GM13977 (cell line): Measurements from ENCODE around the gene ACSS1.

Experiments
- DNase-seq: peaks from one replicate; pipeline ENCODE4 v3.0.0; 2012; ENCODE audit warnings: low spot score
- CTCF ChIP-seq: IDR thresholded peaks from 2 replicates; pipeline ENCODE4 v1.5.1; 2012; ENCODE audit warnings: mild to moderate bottlenecking, control low read depth; ENCODE audit not compliant: insufficient read depth; ENCODE audit errors: extremely low read depth, missing control alignments
- in situ Hi-C: fragments of 300-500 bp; cut with MboI; formaldehyde crosslinking; loops from one replicate; pipeline ENCODE4 v1.12.0; 2022; ENCODE audit warnings: low sequenced_read_pairs, low pct_unique_long_range_greater_than_20kb, mixed read lengths, inconsistent platforms; ENCODE audit not compliant: unreplicated experiment

Gene ACSS1

GRCh38 chr20:24964506-24964840 lies 93.5 kb downstream of the ACSS1 start:
- no peak for TF ChIP-seq CTCF
- no peak for DNase-seq
- in situ Hi-C loops = no loop called here

- TF ChIP-seq CTCF = no peak
- no peak for DNase-seq
- in situ Hi-C loops = no loop called here
Measured at GRCh38 chr20:24963672-24964505, 94.0 kb downstream of the ACSS1 start.

GRCh38 chr20:24962510-24962909 lies 95.4 kb downstream of the ACSS1 start:
- in situ Hi-C loops = no loop called here
- DNase-seq = no peak
- no peak for TF ChIP-seq CTCF

GRCh38 chr20:24962182-24962492 lies 95.8 kb downstream of the ACSS1 start:
- in situ Hi-C loops = no loop called here
- no peak for DNase-seq
- no peak for TF ChIP-seq CTCF

GRCh38 chr20:24961384-24962181 lies 96.4 kb downstream of the ACSS1 start:
- in situ Hi-C loops = no loop called here
- DNase-seq = no peak
- TF ChIP-seq CTCF = no peak

- in situ Hi-C loops = no loop called here
- TF ChIP-seq CTCF = no peak
- no peak for DNase-seq
Measured at GRCh38 chr20:24960861-24961260, 97.1 kb downstream of the ACSS1 start.
